ENCODE measurements around the gene AUH.

DNA sequence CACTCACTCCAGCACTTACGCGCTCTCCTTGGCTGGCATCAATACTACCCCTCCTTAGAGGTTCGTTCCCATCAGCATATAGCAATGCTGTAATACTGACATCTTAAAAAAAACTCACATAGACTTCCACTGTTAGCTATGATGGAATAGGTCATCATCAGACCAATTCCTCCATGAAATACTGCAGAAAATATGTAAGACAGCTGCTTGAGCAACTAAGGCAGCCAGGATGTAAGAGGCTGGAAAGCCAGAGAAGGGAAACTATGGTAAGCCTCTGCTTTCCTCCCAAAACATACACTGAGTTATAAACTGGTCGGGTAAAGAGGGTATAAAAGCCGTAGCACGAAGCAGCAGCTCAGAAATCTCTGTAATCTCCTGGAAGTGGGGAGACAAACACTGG, 33.5 kb downstream of the AUH start:
- TF ChIP-seq EZH2 (IDR thresholded peaks at IDR 0.05; ENCODE audit: low read length, missing control alignments): no peak
- TF ChIP-seq, protein P1, sequence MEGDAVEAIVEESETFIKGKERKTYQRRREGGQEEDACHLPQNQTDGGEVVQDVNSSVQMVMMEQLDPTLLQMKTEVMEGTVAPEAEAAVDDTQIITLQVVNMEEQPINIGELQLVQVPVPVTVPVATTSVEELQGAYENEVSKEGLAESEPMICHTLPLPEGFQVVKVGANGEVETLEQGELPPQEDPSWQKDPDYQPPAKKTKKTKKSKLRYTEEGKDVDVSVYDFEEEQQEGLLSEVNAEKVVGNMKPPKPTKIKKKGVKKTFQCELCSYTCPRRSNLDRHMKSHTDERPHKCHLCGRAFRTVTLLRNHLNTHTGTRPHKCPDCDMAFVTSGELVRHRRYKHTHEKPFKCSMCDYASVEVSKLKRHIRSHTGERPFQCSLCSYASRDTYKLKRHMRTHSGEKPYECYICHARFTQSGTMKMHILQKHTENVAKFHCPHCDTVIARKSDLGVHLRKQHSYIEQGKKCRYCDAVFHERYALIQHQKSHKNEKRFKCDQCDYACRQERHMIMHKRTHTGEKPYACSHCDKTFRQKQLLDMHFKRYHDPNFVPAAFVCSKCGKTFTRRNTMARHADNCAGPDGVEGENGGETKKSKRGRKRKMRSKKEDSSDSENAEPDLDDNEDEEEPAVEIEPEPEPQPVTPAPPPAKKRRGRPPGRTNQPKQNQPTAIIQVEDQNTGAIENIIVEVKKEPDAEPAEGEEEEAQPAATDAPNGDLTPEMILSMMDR (conservative IDR thresholded peaks at IDR 0.05 in 1 of 2, IDR thresholded peaks at IDR 0.05 in 1 of 2; ENCODE audit: low read depth in 1 of 2, low read length in 2 of 2): no peak

All from fibroblast of lung (primary cell).